Smooth muscle cell (in vitro differentiated cells): ENCODE data around the gene HPCAL1. TPM values are rescaled to one million over a fixed set of nuclear protein-coding genes. Genes with fewer than 3 reads are reported as not detected.

Experiments
- DNase-seq: peaks from one replicate; lab custom pipeline; 2025; ENCODE audit not compliant: unreplicated experiment; lab: John Stamatoyannopoulos, UW
- H2AFZ ChIP-seq: fragments of 200-600 bp; sonication (generic); 2 replicates; pipeline ENCODE4 v1.6.0; 2016; ENCODE audit warnings: antibody characterized with exemption, low read depth, mild to moderate bottlenecking
- H3F3A ChIP-seq: fragments of 200-600 bp; sonication (generic); 2 replicates; pipeline ENCODE4 v1.6.0; 2017; ENCODE audit warnings: antibody characterized with exemption, low read depth
- H3K27ac ChIP-seq: fragments of 200-600 bp; sonication (generic); 2 replicates; pipeline ENCODE4 v1.5.1; 2016; ENCODE audit warnings: low read depth, mild to moderate bottlenecking
- H3K27me3 ChIP-seq: fragments of 200-600 bp; sonication (generic); 2 replicates; pipeline ENCODE4 v1.6.1; 2016; ENCODE audit warnings: low read depth, mild to moderate bottlenecking
- H3K36me3 ChIP-seq: fragments of 200-600 bp; sonication (generic); 2 replicates; pipeline ENCODE4 v1.5.1; 2016; ENCODE audit warnings: low read depth
- H3K4me1 ChIP-seq: fragments of 200-600 bp; sonication (generic); 2 replicates; pipeline ENCODE4 v1.5.1; 2016; ENCODE audit warnings: low read depth
- H3K4me2 ChIP-seq: fragments of 200-600 bp; sonication (generic); 2 replicates; pipeline ENCODE4 v1.6.0; 2016; ENCODE audit warnings: mild to moderate bottlenecking
- H3K4me3 ChIP-seq: fragments of 200-600 bp; sonication (generic); 2 replicates; pipeline ENCODE4 v1.5.1; 2016; ENCODE audit warnings: mild to moderate bottlenecking
- H3K79me2 ChIP-seq: fragments of 200-600 bp; sonication (generic); 2 replicates; pipeline ENCODE4 v1.6.0; 2016; ENCODE audit warnings: low read depth, mild to moderate bottlenecking
- H3K9ac ChIP-seq: fragments of 200-600 bp; sonication (generic); 2 replicates; pipeline ENCODE4 v1.6.0; 2016; ENCODE audit warnings: low read depth
- H3K9me3 ChIP-seq: fragments of 200-600 bp; sonication (generic); replicated peaks from 2 replicates; pipeline ENCODE4 v1.5.1; 2016; ENCODE audit warnings: low read depth
- H4K20me1 ChIP-seq: fragments of 200-600 bp; sonication (generic); 2 replicates; pipeline ENCODE4 v1.6.0; 2016; ENCODE audit warnings: low read depth
- WGBS: methylation state at CpG from one replicate; pipeline ENCODE4 v1.1.7; 2016; ENCODE audit warnings: low lambda C conversion rate; 5-methylcytosine and 5-hydroxymethylcytosine counted together
- polyA plus RNA-seq: library from polyadenylated mRNA; unstranded; fragments of >200 nt; fragmentation: Nextera tagmentation; extraction: Ambion mirVana; gene quantifications from 2 replicates; pipeline ENCODE4 v1.2.1, GENCODE V29; 2016
- total RNA-seq: library from RNA; depleted of rRNA; stranded (reverse); fragments of >200 nt; gene quantifications from 2 replicates; pipeline ENCODE4 v1.2.3, GENCODE V29; 2014
- TF ChIP-seq, protein P1 (sequence below): fragments of 200-600 bp; sonication (generic); IDR thresholded peaks from 2 replicates; pipeline ENCODE4 v1.5.1; 2017; ENCODE audit warnings: borderline replicate concordance, mild to moderate bottlenecking, antibody characterized with exemption; ENCODE audit not compliant: insufficient read depth, poor library complexity, severe bottlenecking

HPCAL1 gene
- total and polyA plus RNA-seq, 2 experiments from 2014 or later, result 11.7 to 15.8 TPM

DNA sequence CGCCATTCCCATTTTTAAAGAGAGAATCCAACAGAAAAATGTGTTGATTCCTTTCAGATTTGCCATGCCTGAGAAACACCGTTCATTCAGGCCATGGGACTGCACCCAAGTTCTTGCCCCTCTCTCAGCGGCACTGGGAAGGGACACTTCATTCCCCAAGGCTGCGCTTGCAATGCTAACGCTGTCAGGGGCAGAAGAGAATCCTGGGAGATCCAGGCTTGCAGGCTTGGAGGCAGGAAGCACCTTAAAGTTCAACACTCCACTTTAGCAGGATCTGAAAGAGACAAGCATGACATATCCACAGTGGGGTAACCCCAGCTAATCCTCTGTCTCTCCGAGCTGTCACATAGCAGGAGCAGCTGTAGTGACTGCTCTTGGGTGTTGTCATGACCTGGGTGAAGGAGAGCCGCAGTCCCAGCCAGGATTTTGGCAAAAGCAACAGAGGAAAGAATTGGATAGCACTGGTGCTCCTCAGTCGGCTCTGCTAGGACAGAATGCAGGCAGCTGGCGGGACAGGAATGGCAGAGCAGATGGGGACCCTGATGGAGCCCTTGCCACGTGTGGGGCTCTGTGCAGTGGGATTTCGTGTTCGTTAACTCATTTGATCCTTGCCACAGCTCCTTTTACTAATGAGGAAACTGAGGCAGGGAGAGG, 167.4 kb downstream of the HPCAL1 start:
- Histone ChIP-seq H2AFZ (no peak overlapping the region), H3K4me3 (no peak overlapping the region), H3K9me3 (no peaks in the 10 kb centered on the region), H3K27me3 (no peaks in the 10 kb centered on the region), H3K27ac (no peak overlapping the region), H3K79me2 (no peaks in the 10 kb centered on the region), H4K20me1 (no peaks in the 10 kb centered on the region), H3K4me1 (no peaks in the 10 kb centered on the region), H3K4me2 (no peak overlapping the region), H3F3A (no peaks in the 10 kb centered on the region), H3K9ac (no peak overlapping the region), H3K36me3 (no peaks in the 10 kb centered on the region)
- TF ChIP-seq, protein P1, sequence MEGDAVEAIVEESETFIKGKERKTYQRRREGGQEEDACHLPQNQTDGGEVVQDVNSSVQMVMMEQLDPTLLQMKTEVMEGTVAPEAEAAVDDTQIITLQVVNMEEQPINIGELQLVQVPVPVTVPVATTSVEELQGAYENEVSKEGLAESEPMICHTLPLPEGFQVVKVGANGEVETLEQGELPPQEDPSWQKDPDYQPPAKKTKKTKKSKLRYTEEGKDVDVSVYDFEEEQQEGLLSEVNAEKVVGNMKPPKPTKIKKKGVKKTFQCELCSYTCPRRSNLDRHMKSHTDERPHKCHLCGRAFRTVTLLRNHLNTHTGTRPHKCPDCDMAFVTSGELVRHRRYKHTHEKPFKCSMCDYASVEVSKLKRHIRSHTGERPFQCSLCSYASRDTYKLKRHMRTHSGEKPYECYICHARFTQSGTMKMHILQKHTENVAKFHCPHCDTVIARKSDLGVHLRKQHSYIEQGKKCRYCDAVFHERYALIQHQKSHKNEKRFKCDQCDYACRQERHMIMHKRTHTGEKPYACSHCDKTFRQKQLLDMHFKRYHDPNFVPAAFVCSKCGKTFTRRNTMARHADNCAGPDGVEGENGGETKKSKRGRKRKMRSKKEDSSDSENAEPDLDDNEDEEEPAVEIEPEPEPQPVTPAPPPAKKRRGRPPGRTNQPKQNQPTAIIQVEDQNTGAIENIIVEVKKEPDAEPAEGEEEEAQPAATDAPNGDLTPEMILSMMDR, result no peak
- DNase-seq, result no peak
- 90% methylated on average over 12 of the region's 12 CpGs for WGBS

DNA sequence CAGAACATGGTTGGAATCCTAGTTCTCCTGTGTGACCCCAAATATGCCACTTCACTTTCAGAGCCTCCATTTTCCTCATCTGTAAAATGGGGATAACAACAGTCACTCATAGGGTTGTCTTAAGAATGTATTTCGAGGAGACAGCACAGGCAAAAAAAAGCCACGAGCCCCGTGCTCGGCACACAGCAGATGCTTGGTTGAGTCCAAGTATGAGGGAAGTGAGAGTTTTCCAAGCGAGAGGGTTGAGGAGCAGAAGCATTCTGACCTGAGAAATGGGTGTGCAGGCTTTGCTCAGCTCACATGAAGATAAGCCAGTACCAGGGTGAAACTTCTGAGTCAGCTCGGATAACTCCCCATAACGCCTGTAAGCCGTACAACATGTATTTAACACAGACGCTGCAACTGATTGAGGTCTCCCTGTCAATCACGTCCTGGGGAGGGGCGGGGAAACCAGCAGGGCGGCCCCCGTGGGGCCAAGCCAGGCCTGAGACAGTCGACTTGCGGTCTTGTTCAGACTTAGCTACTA, 168.4 kb downstream of the HPCAL1 start:
- Histone ChIP-seq H4K20me1 (no peaks in the 10 kb centered on the region), H3K9me3 (no peaks in the 10 kb centered on the region), H3F3A (no peaks in the 10 kb centered on the region), H3K4me3 (no peak overlapping the region), H3K79me2 (no peaks in the 10 kb centered on the region), H3K27ac (no peak overlapping the region), H3K36me3 (no peaks in the 10 kb centered on the region), H3K4me1 (no peaks in the 10 kb centered on the region), H3K4me2 (no peak overlapping the region), H3K9ac (no peak overlapping the region), H2AFZ (no peak overlapping the region), H3K27me3 (no peaks in the 10 kb centered on the region)
- no peak for DNase-seq
- TF ChIP-seq, protein P1, result no peak
- 77% methylated on average over 15 of the region's 15 CpGs for WGBS

DNA sequence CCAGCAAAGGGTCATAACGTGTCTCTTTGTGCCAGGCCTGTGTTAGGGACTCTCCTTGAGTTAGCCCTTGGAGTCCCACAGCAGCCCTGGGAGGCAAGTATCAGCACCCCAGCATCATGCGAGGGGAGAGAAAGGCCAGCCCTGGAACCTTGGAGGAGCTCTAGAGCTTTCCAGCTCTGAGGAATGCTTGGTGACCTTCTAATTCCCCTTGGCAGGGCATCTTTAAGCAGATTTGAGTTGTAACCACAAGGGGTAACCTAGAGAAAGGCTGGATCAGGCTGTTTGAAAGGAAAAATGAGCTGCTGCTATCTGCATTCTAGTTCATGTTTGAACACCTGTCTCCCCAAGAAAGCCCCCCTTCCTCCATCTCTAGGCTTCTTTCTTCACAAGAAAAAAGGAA, 169.3 kb downstream of the HPCAL1 start:
- no peaks in the 10 kb centered on the region for H3K4me1 ChIP-seq
- no peaks in the 10 kb centered on the region for H3K79me2 ChIP-seq
- H2AFZ ChIP-seq, result no peak overlapping the region
- DNase-seq, result no peak
- no peak overlapping the region for H3K4me3 ChIP-seq
- H3K27ac ChIP-seq, result no peak overlapping the region
- H3K27me3 ChIP-seq, result no peaks in the 10 kb centered on the region
- TF ChIP-seq, protein P1, result no peak
- H3K36me3 ChIP-seq, result no peaks in the 10 kb centered on the region
- no peaks in the 10 kb centered on the region for H3K9me3 ChIP-seq
- H3F3A ChIP-seq, result no peaks in the 10 kb centered on the region
- H3K9ac ChIP-seq, result no peak overlapping the region
- WGBS, result 96% methylated on average over 2 of the region's 2 CpGs
- H3K4me2 ChIP-seq, result no peak overlapping the region
- no peaks in the 10 kb centered on the region for H4K20me1 ChIP-seq
